Mammary epithelial cell (primary cell): ENCODE results near the gene ANXA1.

Experiments
- EZH2 ChIP-seq: IDR thresholded peaks from 2 replicates; pipeline ENCODE4 v1.6.1; 2012; ENCODE audit warnings: low read length, inconsistent platforms, borderline replicate concordance
- TF ChIP-seq, protein P1 (sequence below), 2 donors: IDR thresholded peaks in 1 of 2; conservative IDR thresholded peaks in 1 of 2; 2 replicates each; pipeline ENCODE4 v1.5.1; 2011 to 2012; ENCODE audit warnings: inconsistent platforms in 2 of 2, low read length in 2 of 2, mild to moderate bottlenecking in 2 of 2, control low read depth in 1 of 2, low read depth in 1 of 2; ENCODE audit not compliant: insufficient read depth in 1 of 2; ENCODE audit errors: extremely low read depth in 1 of 2

DNA sequence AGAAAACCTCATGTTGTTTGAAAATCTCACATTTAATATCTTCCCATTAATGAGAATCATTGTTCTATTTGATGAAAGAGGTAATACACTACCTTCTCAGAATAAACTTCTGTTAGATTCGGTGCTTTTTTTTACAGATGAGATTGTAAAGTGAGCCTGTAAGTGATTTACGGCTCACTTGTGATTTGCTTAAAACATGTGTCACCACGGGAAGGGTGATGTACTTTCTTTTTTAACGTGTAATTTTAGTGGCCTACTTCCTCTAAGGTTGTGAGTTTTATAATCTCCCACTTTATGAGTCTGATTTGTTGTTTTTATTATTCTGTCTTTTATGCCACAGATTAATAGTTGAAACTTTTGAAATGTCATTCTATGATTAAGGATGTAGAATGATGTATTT, 15.9 kb downstream of the ANXA1 start:
- TF ChIP-seq, protein P1, sequence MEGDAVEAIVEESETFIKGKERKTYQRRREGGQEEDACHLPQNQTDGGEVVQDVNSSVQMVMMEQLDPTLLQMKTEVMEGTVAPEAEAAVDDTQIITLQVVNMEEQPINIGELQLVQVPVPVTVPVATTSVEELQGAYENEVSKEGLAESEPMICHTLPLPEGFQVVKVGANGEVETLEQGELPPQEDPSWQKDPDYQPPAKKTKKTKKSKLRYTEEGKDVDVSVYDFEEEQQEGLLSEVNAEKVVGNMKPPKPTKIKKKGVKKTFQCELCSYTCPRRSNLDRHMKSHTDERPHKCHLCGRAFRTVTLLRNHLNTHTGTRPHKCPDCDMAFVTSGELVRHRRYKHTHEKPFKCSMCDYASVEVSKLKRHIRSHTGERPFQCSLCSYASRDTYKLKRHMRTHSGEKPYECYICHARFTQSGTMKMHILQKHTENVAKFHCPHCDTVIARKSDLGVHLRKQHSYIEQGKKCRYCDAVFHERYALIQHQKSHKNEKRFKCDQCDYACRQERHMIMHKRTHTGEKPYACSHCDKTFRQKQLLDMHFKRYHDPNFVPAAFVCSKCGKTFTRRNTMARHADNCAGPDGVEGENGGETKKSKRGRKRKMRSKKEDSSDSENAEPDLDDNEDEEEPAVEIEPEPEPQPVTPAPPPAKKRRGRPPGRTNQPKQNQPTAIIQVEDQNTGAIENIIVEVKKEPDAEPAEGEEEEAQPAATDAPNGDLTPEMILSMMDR (conservative IDR thresholded peaks at IDR 0.05 in 1 of 2, IDR thresholded peaks at IDR 0.05 in 1 of 2; ENCODE audit: extremely low read depth in 1 of 2, insufficient read depth in 1 of 2, low read depth in 1 of 2, low read length in 2 of 2) = no peak
- TF ChIP-seq EZH2 = no peak
